ENCODE results near the gene TRMU. TPM values are rescaled to one million over a fixed set of nuclear protein-coding genes. Genes with fewer than 3 reads are reported as not detected.
"Not testable (repeated sequence)": the region's sequence is repeated elsewhere in the genome, so short reads cannot be mapped to it uniquely, and the experiment has no call there.

The TRMU gene
- total RNA-seq, 1 donor from 2014 or later, result 13.5 TPM

GRCh38 chr22:46402505-46402904 lies 67.0 kb downstream of the TRMU start:
- TF ChIP-seq CTCF (IDR thresholded peaks at IDR 0.05), result no peak
- Histone ChIP-seq H3K9me3 (no peaks in the 10 kb centered on the region), H3K4me1 (no peaks in the 10 kb centered on the region), H3K27ac (no peak overlapping the region), H3K36me3 (no peaks in the 10 kb centered on the region), H3K27me3 (no peaks in the 10 kb centered on the region), H3K4me3 (no peak overlapping the region)
- intact Hi-C loops (cut with DNase I), result no loop called here
- no peak for DNase-seq (ENCODE audit: low spot score in 2 of 2)

- DNase-seq (ENCODE audit: low spot score in 2 of 2); H3K9me3 ChIP-seq; intact Hi-C loops (cut with DNase I); H3K4me3 ChIP-seq; H3K27ac ChIP-seq; H3K4me1 ChIP-seq; H3K36me3 ChIP-seq; H3K27me3 ChIP-seq: not testable (repeated sequence)
Measured at GRCh38 chr22:46403880-46404279, 68.4 kb downstream of the TRMU start.

GRCh38 chr22:46405901-46406300 lies 70.4 kb downstream of the TRMU start:
- no peak for TF ChIP-seq CTCF (IDR thresholded peaks at IDR 0.05)
- Histone ChIP-seq H3K27ac (no peak overlapping the region), H3K27me3 (no peaks in the 10 kb centered on the region), H3K36me3 (no peaks in the 10 kb centered on the region), H3K9me3 (no peaks in the 10 kb centered on the region), H3K4me3 (no peak overlapping the region), H3K4me1 (no peaks in the 10 kb centered on the region)
- no peak for DNase-seq (ENCODE audit: low spot score in 2 of 2)
- intact Hi-C loops (cut with DNase I), result no loop called here

- intact Hi-C loops (cut with DNase I), result no loop called here
- no peak for DNase-seq (ENCODE audit: low spot score in 2 of 2)
- Histone ChIP-seq H3K27me3 (no peaks in the 10 kb centered on the region), H3K36me3 (no peaks in the 10 kb centered on the region), H3K4me3 (no peak overlapping the region), H3K4me1 (no peaks in the 10 kb centered on the region), H3K27ac (no peak overlapping the region), H3K9me3 (no peaks in the 10 kb centered on the region)
- TF ChIP-seq CTCF (IDR thresholded peaks at IDR 0.05), result no peak
Measured at GRCh38 chr22:46406349-46406748, 70.8 kb downstream of the TRMU start.

GRCh38 chr22:46406791-46407190 lies 71.3 kb downstream of the TRMU start:
- Histone ChIP-seq H3K4me3 (no peak overlapping the region), H3K9me3 (no peaks in the 10 kb centered on the region), H3K27ac (no peak overlapping the region), H3K4me1 (no peaks in the 10 kb centered on the region), H3K27me3 (no peaks in the 10 kb centered on the region), H3K36me3 (no peaks in the 10 kb centered on the region)
- TF ChIP-seq CTCF (IDR thresholded peaks at IDR 0.05), result no peak
- intact Hi-C loops (cut with DNase I), result no loop called here
- no peak for DNase-seq (ENCODE audit: low spot score in 2 of 2)

Other genes with a start within 250 kb of the TRMU start
- 20.1 TPM for gene PPARA, start 185.2 kb upstream of the TRMU start, total RNA-seq
- 3.6 TPM for gene CDPF1, start 85.4 kb upstream of the TRMU start, total RNA-seq
- not detected for gene PKDREJ, start 72.4 kb upstream of the TRMU start, total RNA-seq
- gene TTC38, start 67.7 kb upstream of the TRMU start, total RNA-seq, result 55.3 TPM
- not detected for gene GTSE1, start 38.8 kb upstream of the TRMU start, total RNA-seq
- 10.5 TPM for gene CELSR1, start 201.9 kb downstream of the TRMU start, total RNA-seq